ENCODE results near the gene ATP2B2.

ATP2B2 gene

GRCh38 chr3:10338164-10338470 is 167.3 kb downstream of the ATP2B2 start:
- Histone ChIP-seq H3K27ac (ENCODE audit: insufficient read depth, low read depth, low read length, poor library complexity, severe bottlenecking) (no peak overlapping the region), H3K9me3 (ENCODE audit: control insufficient read depth, low read length) (no peaks in the 10 kb centered on the region), H3K4me3 (ENCODE audit: insufficient read depth, low read depth, low read length) (no peak overlapping the region), H3K4me1 (ENCODE audit: control insufficient read depth, insufficient read depth, low read length) (peaks cover 9% of the 10 kb centered on the region), H3K36me3 (ENCODE audit: control insufficient read depth, insufficient read depth, low read length) (no peaks in the 10 kb centered on the region), H3K27me3 (ENCODE audit: control insufficient read depth, insufficient read depth, low read length, poor library complexity, severe bottlenecking) (no peaks in the 10 kb centered on the region)
- 89 to 90% methylated on average over 16 of the region's 16 CpGs for WGBS, 2 experiments

GRCh38 chr3:10337323-10338163 is 167.8 kb downstream of the ATP2B2 start:
- Histone ChIP-seq H3K4me3 (ENCODE audit: insufficient read depth, low read depth, low read length) (no peak overlapping the region), H3K36me3 (ENCODE audit: control insufficient read depth, insufficient read depth, low read length) (no peaks in the 10 kb centered on the region), H3K4me1 (ENCODE audit: control insufficient read depth, insufficient read depth, low read length) (peaks cover 9% of the 10 kb centered on the region), H3K27ac (ENCODE audit: insufficient read depth, low read depth, low read length, poor library complexity, severe bottlenecking) (no peak overlapping the region), H3K27me3 (ENCODE audit: control insufficient read depth, insufficient read depth, low read length, poor library complexity, severe bottlenecking) (no peaks in the 10 kb centered on the region), H3K9me3 (ENCODE audit: control insufficient read depth, low read length) (no peaks in the 10 kb centered on the region)
- WGBS, 2 experiments: 88 to 91% methylated on average over 19 of the region's 20 CpGs

GRCh38 chr3:10336761-10337160 is 168.6 kb downstream of the ATP2B2 start:
- Histone ChIP-seq H3K27me3 (ENCODE audit: control insufficient read depth, insufficient read depth, low read length, poor library complexity, severe bottlenecking) (no peaks in the 10 kb centered on the region), H3K27ac (ENCODE audit: insufficient read depth, low read depth, low read length, poor library complexity, severe bottlenecking) (no peak overlapping the region), H3K36me3 (ENCODE audit: control insufficient read depth, insufficient read depth, low read length) (no peaks in the 10 kb centered on the region), H3K9me3 (ENCODE audit: control insufficient read depth, low read length) (no peaks in the 10 kb centered on the region), H3K4me3 (ENCODE audit: insufficient read depth, low read depth, low read length) (no peak overlapping the region), H3K4me1 (ENCODE audit: control insufficient read depth, insufficient read depth, low read length) (peaks cover 9% of the 10 kb centered on the region)
- 94 to 95% methylated on average over 11 of the region's 11 CpGs for WGBS, 2 experiments

- peaks cover 9% of the 10 kb centered on the region for H3K4me1 ChIP-seq (ENCODE audit: control insufficient read depth, insufficient read depth, low read length)
- no peaks in the 10 kb centered on the region for H3K36me3 ChIP-seq (ENCODE audit: control insufficient read depth, insufficient read depth, low read length)
- H3K9me3 ChIP-seq (ENCODE audit: control insufficient read depth, low read length): no peaks in the 10 kb centered on the region
- H3K4me3 ChIP-seq (ENCODE audit: insufficient read depth, low read depth, low read length): no peak overlapping the region
- H3K27me3 ChIP-seq (ENCODE audit: control insufficient read depth, insufficient read depth, low read length, poor library complexity, severe bottlenecking): no peaks in the 10 kb centered on the region
- no peak overlapping the region for H3K27ac ChIP-seq (ENCODE audit: insufficient read depth, low read depth, low read length, poor library complexity, severe bottlenecking)
- 91% methylated on average over 29 of the region's 29 CpGs for WGBS, 2 experiments
Measured at GRCh38 chr3:10335871-10336622, 169.3 kb downstream of the ATP2B2 start.

DNA sequence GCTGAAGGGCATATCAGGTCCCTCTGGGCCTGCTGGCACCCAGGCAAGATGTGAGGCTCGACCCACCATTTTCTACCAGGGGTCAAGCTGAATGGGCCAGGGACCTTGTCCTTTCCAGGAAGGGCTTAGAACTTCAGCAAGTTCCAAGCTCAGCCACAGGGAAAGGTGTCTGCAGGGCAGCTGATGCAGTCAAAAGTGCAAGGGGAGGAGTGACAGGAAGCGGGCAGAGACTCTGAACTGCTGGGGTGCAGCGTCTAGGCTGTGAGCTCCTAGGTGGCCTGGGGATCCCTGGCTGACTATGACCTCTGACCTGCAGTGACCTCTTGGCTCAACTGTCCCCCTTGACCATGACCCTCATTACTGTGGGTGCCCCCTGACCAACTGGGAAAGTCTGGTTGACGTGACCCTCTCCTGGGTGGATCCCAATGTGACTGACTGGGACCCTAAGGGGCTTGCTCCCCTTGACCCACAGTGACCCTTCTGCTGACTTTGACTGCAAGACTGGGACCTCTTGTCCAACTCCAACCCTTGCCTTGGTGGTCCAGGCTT is 170.1 kb downstream of the ATP2B2 start:
- H3K9me3 ChIP-seq (ENCODE audit: control insufficient read depth, low read length): no peaks in the 10 kb centered on the region
- peaks cover 9% of the 10 kb centered on the region for H3K4me1 ChIP-seq (ENCODE audit: control insufficient read depth, insufficient read depth, low read length)

DNA sequence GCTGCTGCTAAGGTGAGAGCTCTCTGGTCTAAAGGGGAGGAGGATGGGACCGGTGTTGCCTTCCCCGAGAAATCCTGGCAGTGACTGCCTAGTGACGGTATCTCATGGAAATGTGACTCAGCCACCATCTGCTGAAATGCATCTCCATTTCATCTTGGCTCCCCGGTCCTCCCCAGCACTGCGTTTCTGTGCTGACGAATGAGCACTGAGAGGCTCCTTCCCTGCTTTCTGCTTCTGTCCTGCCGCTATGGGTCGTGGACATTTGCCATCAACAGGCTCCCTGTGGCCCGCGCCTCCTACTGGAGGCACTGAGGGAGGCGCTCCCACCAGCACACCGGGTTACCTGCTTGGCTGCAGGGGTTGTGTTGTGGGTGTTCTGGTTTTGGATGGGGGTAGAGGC is 170.9 kb downstream of the ATP2B2 start:
- Histone ChIP-seq H3K4me1 (ENCODE audit: control insufficient read depth, insufficient read depth, low read length) (peaks cover 8% of the 10 kb centered on the region), H3K36me3 (ENCODE audit: control insufficient read depth, insufficient read depth, low read length) (no peaks in the 10 kb centered on the region), H3K9me3 (ENCODE audit: control insufficient read depth, low read length) (no peaks in the 10 kb centered on the region), H3K27me3 (ENCODE audit: control insufficient read depth, insufficient read depth, low read length, poor library complexity, severe bottlenecking) (no peaks in the 10 kb centered on the region), H3K4me3 (ENCODE audit: insufficient read depth, low read depth, low read length) (no peak overlapping the region), H3K27ac (ENCODE audit: insufficient read depth, low read depth, low read length, poor library complexity, severe bottlenecking) (no peak overlapping the region)
- WGBS, 2 experiments: 77 to 82% methylated on average over 12 of the region's 12 CpGs

More for the DNA sequence above, 170.1 kb downstream of the ATP2B2 start:
- no peak overlapping the region for H3K27ac ChIP-seq (ENCODE audit: insufficient read depth, low read depth, low read length, poor library complexity, severe bottlenecking)
- no peaks in the 10 kb centered on the region for H3K36me3 ChIP-seq (ENCODE audit: control insufficient read depth, insufficient read depth, low read length)
- 91 to 94% methylated on average over 4 of the region's 4 CpGs for WGBS, 2 experiments
- no peak overlapping the region for H3K4me3 ChIP-seq (ENCODE audit: insufficient read depth, low read depth, low read length)
- H3K27me3 ChIP-seq (ENCODE audit: control insufficient read depth, insufficient read depth, low read length, poor library complexity, severe bottlenecking): no peaks in the 10 kb centered on the region

DNA sequence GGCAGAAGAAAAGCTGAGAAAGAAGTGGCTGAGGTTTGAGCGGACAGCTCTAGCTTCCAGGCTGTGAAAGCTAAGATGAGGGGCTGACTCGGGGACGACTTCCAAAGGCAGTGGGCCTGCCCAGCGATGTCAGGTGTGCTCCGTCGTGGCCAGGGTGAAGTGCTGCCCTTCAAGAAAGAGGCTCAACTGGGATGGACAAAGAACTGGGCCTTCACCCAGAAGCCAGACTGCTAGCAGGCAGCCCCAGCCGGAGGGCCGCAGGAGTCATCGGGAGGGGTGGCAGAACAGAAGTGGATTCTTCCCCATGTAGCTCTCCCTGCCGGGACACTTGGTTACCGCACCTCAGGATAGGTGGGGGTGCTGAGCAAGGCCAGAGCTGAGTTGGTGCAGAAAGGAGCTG is 171.3 kb downstream of the ATP2B2 start:
- H3K4me3 ChIP-seq (ENCODE audit: insufficient read depth, low read depth, low read length): no peak overlapping the region
- 86% methylated on average over 11 of the region's 11 CpGs for WGBS, 2 experiments
- H3K27me3 ChIP-seq (ENCODE audit: control insufficient read depth, insufficient read depth, low read length, poor library complexity, severe bottlenecking): no peaks in the 10 kb centered on the region

GRCh38 chr3:10333349-10333650 is 172.1 kb downstream of the ATP2B2 start:
- H3K27me3 ChIP-seq (ENCODE audit: control insufficient read depth, insufficient read depth, low read length, poor library complexity, severe bottlenecking): no peaks in the 10 kb centered on the region
- WGBS, 2 experiments: 93 to 99% methylated on average over 2 of the region's 2 CpGs
- no peak overlapping the region for H3K27ac ChIP-seq (ENCODE audit: insufficient read depth, low read depth, low read length, poor library complexity, severe bottlenecking)
- H3K4me3 ChIP-seq (ENCODE audit: insufficient read depth, low read depth, low read length): no peak overlapping the region
- no peaks in the 10 kb centered on the region for H3K4me1 ChIP-seq (ENCODE audit: control insufficient read depth, insufficient read depth, low read length)
- no peaks in the 10 kb centered on the region for H3K9me3 ChIP-seq (ENCODE audit: control insufficient read depth, low read length)
- no peaks in the 10 kb centered on the region for H3K36me3 ChIP-seq (ENCODE audit: control insufficient read depth, insufficient read depth, low read length)

More for the DNA sequence above, 171.3 kb downstream of the ATP2B2 start:
- Histone ChIP-seq H3K27ac (ENCODE audit: insufficient read depth, low read depth, low read length, poor library complexity, severe bottlenecking) (no peak overlapping the region), H3K9me3 (ENCODE audit: control insufficient read depth, low read length) (no peaks in the 10 kb centered on the region), H3K4me1 (ENCODE audit: control insufficient read depth, insufficient read depth, low read length) (peaks cover 4% of the 10 kb centered on the region), H3K36me3 (ENCODE audit: control insufficient read depth, insufficient read depth, low read length) (no peaks in the 10 kb centered on the region)

DNA sequence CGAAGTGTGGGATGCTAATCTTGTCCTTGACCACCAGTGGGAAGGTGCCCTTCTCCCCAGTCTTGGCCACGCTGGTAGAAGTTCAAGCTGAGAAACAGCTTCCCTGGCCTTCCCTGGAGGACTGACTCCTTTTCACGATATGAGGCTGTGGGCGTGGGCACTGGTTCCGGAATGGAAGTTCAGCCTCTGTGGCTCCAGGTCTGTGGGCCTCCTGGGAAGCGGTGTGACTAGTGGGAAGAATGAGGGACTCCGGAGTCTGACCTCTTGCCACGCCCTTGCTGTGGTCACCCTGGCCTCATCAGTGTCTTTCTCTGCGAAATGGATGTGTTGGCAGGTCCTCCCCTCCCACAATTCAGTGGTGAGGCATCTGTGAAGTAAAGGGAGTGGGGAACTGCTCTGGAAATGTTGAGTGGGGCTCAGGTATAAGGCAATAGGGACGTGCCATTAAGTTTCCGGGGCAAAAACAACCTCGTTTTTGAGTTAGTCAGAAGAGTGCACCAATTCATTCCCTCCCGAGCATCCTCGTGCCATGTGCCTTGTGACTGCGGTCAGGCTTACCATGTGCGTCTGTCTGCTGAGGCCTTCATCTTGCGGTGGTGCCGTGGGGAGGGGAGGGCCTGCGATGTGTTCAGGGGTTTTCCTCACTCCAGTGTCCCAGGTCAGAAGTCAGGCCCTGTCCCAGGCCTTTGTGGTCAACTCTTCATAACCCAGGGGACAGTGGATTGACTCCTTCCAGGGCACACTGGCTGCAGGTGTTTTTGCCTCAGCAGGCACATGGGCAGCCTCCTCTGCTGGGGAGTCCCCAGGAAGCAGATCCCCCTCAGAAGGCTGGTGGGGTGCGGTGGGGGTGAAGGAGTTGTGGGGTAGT is 172.7 kb downstream of the ATP2B2 start:
- 93 to 94% methylated on average over 19 to 20 of the region's 20 CpGs for WGBS, 2 experiments

GRCh38 chr3:10331320-10331719 is 174.1 kb downstream of the ATP2B2 start:
- WGBS, 2 experiments: 88 to 90% methylated on average over 8 of the region's 8 CpGs
- Histone ChIP-seq H3K9me3 (ENCODE audit: control insufficient read depth, low read length) (no peaks in the 10 kb centered on the region), H3K27me3 (ENCODE audit: control insufficient read depth, insufficient read depth, low read length, poor library complexity, severe bottlenecking) (peaks cover 9% of the 10 kb centered on the region), H3K4me1 (ENCODE audit: control insufficient read depth, insufficient read depth, low read length) (no peaks in the 10 kb centered on the region), H3K27ac (ENCODE audit: insufficient read depth, low read depth, low read length, poor library complexity, severe bottlenecking) (no peak overlapping the region), H3K4me3 (ENCODE audit: insufficient read depth, low read depth, low read length) (no peak overlapping the region), H3K36me3 (ENCODE audit: control insufficient read depth, insufficient read depth, low read length) (no peaks in the 10 kb centered on the region)

More for the DNA sequence above, 172.7 kb downstream of the ATP2B2 start:
- no peak overlapping the region for H3K4me3 ChIP-seq (ENCODE audit: insufficient read depth, low read depth, low read length)
- no peaks in the 10 kb centered on the region for H3K9me3 ChIP-seq (ENCODE audit: control insufficient read depth, low read length)
- no peak overlapping the region for H3K27ac ChIP-seq (ENCODE audit: insufficient read depth, low read depth, low read length, poor library complexity, severe bottlenecking)
- peaks cover under 1% of the 10 kb centered on the region for H3K27me3 ChIP-seq (ENCODE audit: control insufficient read depth, insufficient read depth, low read length, poor library complexity, severe bottlenecking)
- H3K4me1 ChIP-seq (ENCODE audit: control insufficient read depth, insufficient read depth, low read length): no peaks in the 10 kb centered on the region
- H3K36me3 ChIP-seq (ENCODE audit: control insufficient read depth, insufficient read depth, low read length): no peaks in the 10 kb centered on the region

Measured in ectodermal cell (in vitro differentiated cells).